OCI-LY7 (cell line): Measurements from ENCODE around the gene INPP5A. TPM values are rescaled to one million over a fixed set of nuclear protein-coding genes. Genes with fewer than 3 reads are reported as not detected.

ENCODE experiments used
- BruUV-seq: library from RNA; stranded (reverse); fragments of 400-500 nt; replicated peaks from 2 replicates; lab custom pipeline; 2021; lab: Mats Ljungman, UMichigan
- CTCF ChIA-PET: fragments of 300-600 bp; sonication (Branson Sonifier 250); formaldehyde crosslinking; loops from one replicate; lab custom pipeline; 2022; ENCODE audit warnings: antibody characterized with exemption; ENCODE audit not compliant: unreplicated experiment; lab: Charles Lee
- POLR2A ChIA-PET: fragments of 300-600 bp; sonication (Branson Sonifier 250); formaldehyde crosslinking; loops from one replicate; lab custom pipeline; 2022; ENCODE audit warnings: antibody characterized with exemption; lab: Charles Lee
- DNase-seq: peaks from one replicate; pipeline ENCODE4 v3.0.0-alpha.2; 2015; ENCODE audit warnings: low spot score
- H2AFZ ChIP-seq: fragments of 200-600 bp; sonication (generic), shearing (Covaris generic); 2 replicates; pipeline ENCODE4 v1.6.1; 2014; ENCODE audit warnings: mild to moderate bottlenecking, antibody characterized with exemption, low read length, moderate library complexity
- H3K27ac ChIP-seq: fragments of 200-600 bp; sonication (generic); 2 replicates; pipeline ENCODE4 v1.5.1; 2014; ENCODE audit warnings: mixed run types, low read depth, mild to moderate bottlenecking, moderate library complexity, low read length, inconsistent platforms; ENCODE audit not compliant: poor library complexity, severe bottlenecking
- H3K36me3 ChIP-seq: fragments of 200-600 bp; sonication (generic); 2 replicates; pipeline ENCODE4 v1.6.1; 2014; ENCODE audit warnings: mild to moderate bottlenecking, antibody characterized with exemption, low read length, moderate library complexity, mixed read lengths; ENCODE audit not compliant: insufficient read depth
- H3K4me1 ChIP-seq: fragments of 200-600 bp; sonication (generic); 2 replicates; pipeline ENCODE4 v1.5.1; 2014; ENCODE audit warnings: mild to moderate bottlenecking, low read length; ENCODE audit not compliant: insufficient read depth, poor library complexity, severe bottlenecking
- H3K4me2 ChIP-seq: fragments of 200-600 bp; sonication (generic); 2 replicates; pipeline ENCODE4 v1.6.1; 2014; ENCODE audit warnings: mild to moderate bottlenecking, low read length
- H3K4me3 ChIP-seq: fragments of 200-600 bp; sonication (generic); 2 replicates; pipeline ENCODE4 v1.5.1; 2014; ENCODE audit warnings: mild to moderate bottlenecking, low read depth, low read length; ENCODE audit not compliant: poor library complexity, severe bottlenecking
- H3K79me2 ChIP-seq: fragments of 200-600 bp; sonication (generic); 2 replicates; pipeline ENCODE4 v1.6.1; 2016; ENCODE audit warnings: low read depth, mild to moderate bottlenecking, low read length, moderate library complexity, mixed read lengths; ENCODE audit not compliant: insufficient read depth
- H3K9me2 ChIP-seq: fragments of 200-600 bp; sonication (generic); 2 replicates; pipeline ENCODE4 v1.6.1; 2016; ENCODE audit warnings: mild to moderate bottlenecking, low read length, mixed read lengths; ENCODE audit not compliant: insufficient read depth
- H3K9me3 ChIP-seq: fragments of 200-600 bp; sonication (generic); 2 replicates; pipeline ENCODE4 v1.6.1; 2014; ENCODE audit warnings: mild to moderate bottlenecking, mixed run types, low read length, mixed read lengths
- H4K20me1 ChIP-seq: fragments of 200-600 bp; sonication (generic); 2 replicates; pipeline ENCODE4 v1.6.1; 2014; ENCODE audit warnings: mild to moderate bottlenecking, antibody characterized with exemption, low read length, moderate library complexity, mixed read lengths; ENCODE audit not compliant: insufficient read depth
- CTCF ChIP-seq: fragments of 200-600 bp; sonication (generic); conservative IDR thresholded peaks from 2 replicates; pipeline ENCODE4 v1.5.1; 2014; ENCODE audit warnings: mild to moderate bottlenecking, antibody characterized with exemption, low read length, moderate library complexity, mixed read lengths
- EZH2phosphoT487 ChIP-seq: fragments of 200-600 bp; sonication (generic); IDR thresholded peaks from 2 replicates; pipeline ENCODE4 v1.6.1; 2018; ENCODE audit warnings: low read depth, borderline replicate concordance, mild to moderate bottlenecking, mixed run types, antibody characterized with exemption, low read length, moderate library complexity, mixed read lengths
- intact Hi-C: fragments of 100-400 bp; cut with micrococcal nuclease; formaldehyde crosslinking; loops from one replicate; pipeline ENCODE4 v1.10.0; 2022; ENCODE audit not compliant: unreplicated experiment
- total RNA-seq, 2 experiments: library from RNA; depleted of rRNA in 1 of 2; stranded (reverse); fragments of >200 nt in 1 of 2; shearing (Covaris generic) in 1 of 2; gene quantifications; 2 replicates each; pipeline ENCODE4 v1.2.3, GENCODE V29; 2014 to 2022

The INPP5A gene
- total RNA-seq, 2 experiments from 2014 or later = 14.5 to 18.4 TPM

GRCh38 chr10:132508581-132509443 is 28.8 kb upstream of the INPP5A start:
- ChIA-PET POLR2A (no interaction called here), CTCF (no interaction called here)
- intact Hi-C loops = no loop called here
- Histone ChIP-seq H3K4me3 (no peak overlapping the region), H2AFZ (no peak overlapping the region), H3K9me3 (no peaks in the 10 kb centered on the region), H3K9me2 (no peaks in the 10 kb centered on the region), H3K79me2 (no peaks in the 10 kb centered on the region), H3K36me3 (no peaks in the 10 kb centered on the region), H3K4me2 (no peak overlapping the region), H3K27ac (no peak overlapping the region), H3K4me1 (no peaks in the 10 kb centered on the region), H4K20me1 (no peaks in the 10 kb centered on the region)
- no peak for TF ChIP-seq EZH2phosphoT487
- no peak for TF ChIP-seq CTCF
- DNase-seq = no peak
- no TSS peak for BruUV-seq

- TF ChIP-seq EZH2phosphoT487 = no peak
- no peak for TF ChIP-seq CTCF
- ChIA-PET CTCF (no interaction called here), POLR2A (no interaction called here)
- H3K79me2 ChIP-seq = no peaks in the 10 kb centered on the region
- no peaks in the 10 kb centered on the region for H3K9me3 ChIP-seq
- no peak for DNase-seq
- no peaks in the 10 kb centered on the region for H3K4me1 ChIP-seq
- H4K20me1 ChIP-seq = no peaks in the 10 kb centered on the region
- H3K9me2 ChIP-seq = no peaks in the 10 kb centered on the region
- H3K36me3 ChIP-seq = no peaks in the 10 kb centered on the region
- H3K4me3 ChIP-seq = no peak overlapping the region
- intact Hi-C loops = no loop called here
- no peak overlapping the region for H3K4me2 ChIP-seq
- BruUV-seq = no TSS peak
- H3K27ac ChIP-seq = no peak overlapping the region
- H2AFZ ChIP-seq = no peak overlapping the region
Observed at GRCh38 chr10:132509506-132510173, 27.9 kb upstream of the INPP5A start.

GRCh38 chr10:132510174-132510611 is 27.4 kb upstream of the INPP5A start:
- Histone ChIP-seq H3K79me2 (no peaks in the 10 kb centered on the region), H3K27ac (no peak overlapping the region), H3K9me3 (no peaks in the 10 kb centered on the region), H3K4me1 (no peaks in the 10 kb centered on the region), H3K9me2 (no peaks in the 10 kb centered on the region), H4K20me1 (no peaks in the 10 kb centered on the region), H2AFZ (no peak overlapping the region), H3K4me3 (no peak overlapping the region), H3K36me3 (no peaks in the 10 kb centered on the region), H3K4me2 (no peak overlapping the region)
- DNase-seq = no peak
- ChIA-PET POLR2A (no interaction called here), CTCF (no interaction called here)
- no TSS peak for BruUV-seq
- intact Hi-C loops = no loop called here
- TF ChIP-seq EZH2phosphoT487 (no peak), CTCF (no peak)
